Fibroblast of lung (primary cell): Measurements from ENCODE around the gene NAA30. TPM values are rescaled to one million over a fixed set of nuclear protein-coding genes. Genes with fewer than 3 reads are reported as not detected.

Source experiments
- DNase-seq, 2 donors: peaks; one replicate each; pipeline versions ENCODE4 v3.0.0 to v3.0.0-alpha.2; 2010; ENCODE audit warnings: low read depth in 2 of 2
- H2AFZ ChIP-seq: 2 replicates; pipeline ENCODE4 v1.5.1; 2012; ENCODE audit warnings: low read length, control low read depth, inconsistent platforms
- H3K27ac ChIP-seq: 2 replicates; pipeline ENCODE4 v1.5.1; 2011; ENCODE audit warnings: low read length, control low read depth; ENCODE audit not compliant: insufficient read depth
- H3K27me3 ChIP-seq: 2 replicates; pipeline ENCODE4 v1.5.1; 2011; ENCODE audit warnings: mild to moderate bottlenecking, low read length; ENCODE audit not compliant: control insufficient read depth, insufficient read depth
- H3K36me3 ChIP-seq: 2 replicates; pipeline ENCODE4 v1.5.1; 2011; ENCODE audit warnings: low read length; ENCODE audit not compliant: control insufficient read depth, insufficient read depth
- H3K4me1 ChIP-seq: 2 replicates; pipeline ENCODE4 v1.5.1; 2011; ENCODE audit warnings: low read length; ENCODE audit not compliant: control insufficient read depth, insufficient read depth; ENCODE audit errors: extremely low read depth
- H3K4me2 ChIP-seq: 2 replicates; pipeline ENCODE4 v1.5.1; 2011; ENCODE audit warnings: low read length, control low read depth; ENCODE audit not compliant: insufficient read depth; ENCODE audit errors: extremely low read depth
- H3K4me3 ChIP-seq, 4 experiments: fragments of 200-600 bp in 1 of 4; sonication (generic) in 1 of 4; replicated peaks in 1 of 4; 2 replicates each; pipeline ENCODE4 v1.5.1; 2011 to 2016; ENCODE audit warnings: low read length in 4 of 4, low read depth in 3 of 4, mild to moderate bottlenecking in 3 of 4, control low read depth in 2 of 4, inconsistent platforms in 1 of 4, mixed read lengths in 1 of 4; ENCODE audit not compliant: insufficient read depth in 1 of 4; ENCODE audit errors: control extremely low read depth in 1 of 4
- H3K79me2 ChIP-seq: 2 replicates; pipeline ENCODE4 v1.5.1; 2012; ENCODE audit warnings: mild to moderate bottlenecking, low read length, inconsistent platforms; ENCODE audit not compliant: control insufficient read depth, insufficient read depth
- H3K9ac ChIP-seq: 2 replicates; pipeline ENCODE4 v1.5.1; 2011; ENCODE audit warnings: mild to moderate bottlenecking, low read length, control low read depth; ENCODE audit not compliant: insufficient read depth
- H3K9me3 ChIP-seq: 2 replicates; pipeline ENCODE4 v1.5.1; 2012; ENCODE audit warnings: low read depth, low read length; ENCODE audit not compliant: control insufficient read depth, insufficient read depth
- H4K20me1 ChIP-seq: 2 replicates; pipeline ENCODE4 v1.5.1; 2011; ENCODE audit warnings: low read length; ENCODE audit not compliant: control insufficient read depth, insufficient read depth; ENCODE audit errors: extremely low read depth
- EZH2 ChIP-seq: IDR thresholded peaks from 2 replicates; pipeline ENCODE4 v1.5.1; 2012; ENCODE audit warnings: low read length, control low read depth, mild to moderate bottlenecking; ENCODE audit errors: missing control alignments
- polyA plus RNA-seq, 2 donors: library from polyadenylated mRNA; depleted of rRNA in 1 of 2; stranded (reverse) in 1 of 2; unstranded in 1 of 2; fragments of >200 nt; gene quantifications; 2 replicates each; pipeline ENCODE4 v1.2.1, GENCODE V29; 2011 to 2012; ENCODE audit warnings: missing spikeins in 1 of 2
- total RNA-seq: library from RNA; depleted of rRNA; stranded (reverse); fragments of >200 nt; gene quantifications from 2 replicates; pipeline ENCODE4 v1.2.1, GENCODE V29; 2014
- TF ChIP-seq, protein P1 (sequence below), 2 donors: IDR thresholded peaks in 1 of 2; conservative IDR thresholded peaks in 1 of 2; 1 replicate in 1 of 2; 2 replicates in 1 of 2; pipeline ENCODE4 v1.5.1; 2011 to 2012; ENCODE audit warnings: low read length in 2 of 2, control low read depth in 1 of 2, inconsistent platforms in 1 of 2, low read depth in 1 of 2, mild to moderate bottlenecking in 1 of 2

NAA30 gene
- total and polyA plus RNA-seq, 2 donors (not counting 1 experiment from before 2014, with no cell fraction given) = 13.8 to 15.2 TPM

DNA sequence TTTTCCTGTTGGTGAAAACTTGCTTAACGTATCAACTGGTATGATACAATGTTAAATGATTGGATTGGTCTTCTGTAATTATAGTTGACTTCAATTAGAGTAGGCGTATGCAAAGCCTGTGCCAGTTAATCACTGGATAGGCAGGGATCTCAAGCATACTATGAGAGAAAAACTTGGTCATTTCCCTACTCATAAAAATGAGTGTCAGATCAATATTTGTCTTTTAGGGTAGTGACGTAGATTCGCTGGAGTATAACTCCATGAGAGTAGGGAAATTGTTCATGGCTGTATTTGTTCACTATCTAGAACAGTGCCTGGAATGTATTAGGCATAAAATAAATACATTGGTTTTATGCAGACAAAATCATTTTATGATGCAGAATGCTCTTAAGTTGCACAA, 28.6 kb downstream of the NAA30 start:
- no peaks in the 10 kb centered on the region for H4K20me1 ChIP-seq
- no peak for TF ChIP-seq EZH2
- TF ChIP-seq, protein P1, sequence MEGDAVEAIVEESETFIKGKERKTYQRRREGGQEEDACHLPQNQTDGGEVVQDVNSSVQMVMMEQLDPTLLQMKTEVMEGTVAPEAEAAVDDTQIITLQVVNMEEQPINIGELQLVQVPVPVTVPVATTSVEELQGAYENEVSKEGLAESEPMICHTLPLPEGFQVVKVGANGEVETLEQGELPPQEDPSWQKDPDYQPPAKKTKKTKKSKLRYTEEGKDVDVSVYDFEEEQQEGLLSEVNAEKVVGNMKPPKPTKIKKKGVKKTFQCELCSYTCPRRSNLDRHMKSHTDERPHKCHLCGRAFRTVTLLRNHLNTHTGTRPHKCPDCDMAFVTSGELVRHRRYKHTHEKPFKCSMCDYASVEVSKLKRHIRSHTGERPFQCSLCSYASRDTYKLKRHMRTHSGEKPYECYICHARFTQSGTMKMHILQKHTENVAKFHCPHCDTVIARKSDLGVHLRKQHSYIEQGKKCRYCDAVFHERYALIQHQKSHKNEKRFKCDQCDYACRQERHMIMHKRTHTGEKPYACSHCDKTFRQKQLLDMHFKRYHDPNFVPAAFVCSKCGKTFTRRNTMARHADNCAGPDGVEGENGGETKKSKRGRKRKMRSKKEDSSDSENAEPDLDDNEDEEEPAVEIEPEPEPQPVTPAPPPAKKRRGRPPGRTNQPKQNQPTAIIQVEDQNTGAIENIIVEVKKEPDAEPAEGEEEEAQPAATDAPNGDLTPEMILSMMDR (conservative IDR thresholded peaks at IDR 0.05 in 1 of 2, IDR thresholded peaks at IDR 0.05 in 1 of 2; ENCODE audit: low read depth in 1 of 2, low read length in 2 of 2) = no peak
- H3K36me3 ChIP-seq = no peaks in the 10 kb centered on the region
- DNase-seq = no peak
- H3K4me1 ChIP-seq = no peaks in the 10 kb centered on the region
- H3K4me2 ChIP-seq = no peak overlapping the region
- no peaks in the 10 kb centered on the region for H3K9me3 ChIP-seq
- H2AFZ ChIP-seq = no peak overlapping the region
- H3K9ac ChIP-seq = no peak overlapping the region
- no peaks in the 10 kb centered on the region for H3K27me3 ChIP-seq
- no peaks in the 10 kb centered on the region for H3K79me2 ChIP-seq
- H3K4me3 ChIP-seq = no peak overlapping the region
- H3K27ac ChIP-seq = no peak overlapping the region

- TF ChIP-seq, protein P1 (conservative IDR thresholded peaks at IDR 0.05 in 1 of 2, IDR thresholded peaks at IDR 0.05 in 1 of 2; ENCODE audit: low read depth in 1 of 2, low read length in 2 of 2) = no peak
- no peak for TF ChIP-seq EZH2
Measured at GRCh38 chr14:57420033-57420432, 29.6 kb downstream of the NAA30 start.

GRCh38 chr14:57420986-57421385, 30.6 kb downstream of the NAA30 start:
- no peaks in the 10 kb centered on the region for H3K36me3 ChIP-seq
- TF ChIP-seq, protein P1 (conservative IDR thresholded peaks at IDR 0.05 in 1 of 2, IDR thresholded peaks at IDR 0.05 in 1 of 2; ENCODE audit: low read depth in 1 of 2, low read length in 2 of 2) = no peak
- no peak for TF ChIP-seq EZH2
- no peaks in the 10 kb centered on the region for H3K27me3 ChIP-seq
- no peak overlapping the region for H2AFZ ChIP-seq
- H3K4me2 ChIP-seq = no peak overlapping the region
- no peaks in the 10 kb centered on the region for H3K79me2 ChIP-seq
- no peak overlapping the region for H3K27ac ChIP-seq
- H3K9ac ChIP-seq = no peak overlapping the region
- no peaks in the 10 kb centered on the region for H3K9me3 ChIP-seq
- no peaks in the 10 kb centered on the region for H3K4me1 ChIP-seq
- DNase-seq = peak in 1 of 2 donors; percentile 7
- H3K4me3 ChIP-seq = no peak overlapping the region
- H4K20me1 ChIP-seq = no peaks in the 10 kb centered on the region

More at GRCh38 chr14:57420033-57420432, 29.6 kb downstream of the NAA30 start:
- Histone ChIP-seq H3K9ac (no peak overlapping the region), H3K27ac (no peak overlapping the region), H3K4me2 (no peak overlapping the region), H3K27me3 (no peaks in the 10 kb centered on the region), H2AFZ (no peak overlapping the region), H3K4me3 (no peak overlapping the region), H4K20me1 (no peaks in the 10 kb centered on the region), H3K4me1 (no peaks in the 10 kb centered on the region), H3K79me2 (no peaks in the 10 kb centered on the region), H3K9me3 (no peaks in the 10 kb centered on the region), H3K36me3 (no peaks in the 10 kb centered on the region)
- DNase-seq = no peak
